ENCODE data around the gene ZNF268. TPM values are rescaled to one million over a fixed set of nuclear protein-coding genes. Genes with fewer than 3 reads are reported as not detected.

Gene ZNF268
- 42.7 and 54.2 TPM in 2 replicates for total RNA-seq (ENCODE audit: low replicate concordance)

DNA sequence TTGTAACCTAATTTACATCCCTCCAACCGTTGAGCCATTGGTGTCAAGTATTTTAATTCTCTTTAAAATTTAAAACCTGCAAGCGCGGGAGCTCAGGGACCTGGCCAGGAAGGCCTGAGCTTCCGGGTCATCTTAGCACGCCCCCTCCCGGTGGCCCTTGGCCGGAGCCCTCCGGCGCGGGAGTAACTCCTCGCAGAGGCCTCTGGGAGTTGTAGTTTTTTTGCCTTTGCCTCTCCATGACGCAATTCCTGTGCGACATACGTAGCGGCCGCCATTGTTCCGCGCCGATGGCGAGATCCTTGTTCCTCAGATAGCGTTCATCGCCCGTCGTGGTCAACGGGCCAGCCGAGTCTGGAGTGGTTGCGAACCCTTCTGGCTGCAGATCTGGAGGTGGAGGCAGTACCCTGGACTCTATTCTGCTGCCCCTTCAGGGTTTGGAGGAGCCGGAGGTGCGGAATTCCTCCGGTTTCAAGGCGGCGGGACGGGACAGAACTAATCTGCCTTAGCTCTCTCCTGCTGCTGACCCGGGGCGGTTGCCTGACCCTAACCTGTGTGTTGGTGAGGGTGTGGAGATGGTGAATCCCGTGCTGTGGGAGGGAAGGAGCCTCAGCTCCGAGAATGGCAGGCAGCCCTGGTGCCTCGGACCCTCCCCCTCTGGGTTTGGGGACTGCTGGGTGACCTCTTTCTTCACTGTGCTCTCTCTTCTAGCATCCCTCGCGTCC, at the start of gene ZNF268:
Gene ZNF268 (plus strand): TSS at position 258 of the 722 bp plus-strand sequence. CDS start 503 bp downstream, outside the sequence.
- DNase-seq (ENCODE audit: low spot score): peak; percentile 98
- Mint-ChIP-seq H3K27ac (peak within 1 kb of the TSS; percentile 94), H3K4me3 (peak within 1 kb of the TSS; percentile 97), H3K9me3 (peaks cover 78% of the 10 kb centered on the region), H3K27me3 (ENCODE audit: insufficient read depth, low read depth) (peaks cover 5% of the 10 kb centered on the region), H3K4me1 (no peaks in the 10 kb centered on the region), H3K36me3 (peaks cover 51% of the 10 kb centered on the region)
- H3K9me3 ChIP-seq (ENCODE audit: low read depth): peaks cover 32% of the 10 kb centered on the region
- TF ChIP-seq EZH2phosphoT487 (IDR thresholded peaks at IDR 0.05) (no peak), CTCF (IDR thresholded peaks at IDR 0.05) (peak; percentile 94)
- H3K79me2 ChIP-seq (ENCODE audit: low read depth): peaks cover 42% of the 10 kb centered on the region
- H3K27ac ChIP-seq: peak within 1 kb of the TSS; percentile 72
- peak within 1 kb of the TSS; percentile 99 for H3K4me3 ChIP-seq
- H2AFZ ChIP-seq (replicated peaks): peak within 1 kb of the TSS; percentile 99
- H3K4me1 ChIP-seq: no peaks in the 10 kb centered on the region
- peaks cover 38% of the 10 kb centered on the region for H3K36me3 ChIP-seq
- H3K27me3 ChIP-seq: no peaks in the 10 kb centered on the region
- no peaks in the 10 kb centered on the region for H3F3A ChIP-seq (ENCODE audit: low read depth)
- H4K20me1 ChIP-seq (ENCODE audit: low read depth): no peaks in the 10 kb centered on the region
- peak within 1 kb of the TSS; percentile 98 for H3K9ac ChIP-seq
- peak within 1 kb of the TSS; percentile 93 for H3K4me2 ChIP-seq

DNA sequence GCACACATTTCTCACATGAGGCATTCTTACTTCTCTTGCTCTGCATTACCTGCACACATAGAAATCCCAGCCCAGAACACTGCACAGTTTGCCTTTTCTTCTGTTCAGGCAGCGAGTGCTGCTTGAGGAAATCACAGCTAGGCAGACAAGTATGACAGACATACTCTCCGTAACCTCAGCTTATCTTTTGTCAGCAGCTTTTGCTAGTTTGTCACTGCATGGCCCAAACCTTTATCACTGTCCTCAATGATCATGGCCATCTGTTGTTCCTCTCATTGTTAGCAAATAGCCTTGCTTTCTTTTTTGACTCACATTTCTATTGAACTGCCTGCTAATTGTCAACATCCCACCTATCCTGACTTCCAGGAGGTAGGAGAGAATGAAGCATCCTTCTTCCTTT, 45.5 kb upstream of the ZNF268 start:
- Mint-ChIP-seq H3K36me3 (peaks cover 83% of the 10 kb centered on the region), H3K27me3 (ENCODE audit: insufficient read depth, low read depth) (peaks cover 2% of the 10 kb centered on the region), H3K9me3 (peaks cover 87% of the 10 kb centered on the region), H3K4me3 (no peak overlapping the region), H3K27ac (no peak overlapping the region), H3K4me1 (peaks cover 4% of the 10 kb centered on the region)
- H3K4me2 ChIP-seq: no peak overlapping the region
- H3K36me3 ChIP-seq: peaks cover 69% of the 10 kb centered on the region
- no peaks in the 10 kb centered on the region for H3K27me3 ChIP-seq
- no peak overlapping the region for H3K4me3 ChIP-seq
- no peak overlapping the region for H3K9ac ChIP-seq
- no peaks in the 10 kb centered on the region for H4K20me1 ChIP-seq (ENCODE audit: low read depth)
- no peak for TF ChIP-seq CTCF (IDR thresholded peaks at IDR 0.05)
- TF ChIP-seq EZH2 (IDR thresholded peaks at IDR 0.05): no peak
- H3K4me1 ChIP-seq: peaks cover 5% of the 10 kb centered on the region
- no peak for DNase-seq (ENCODE audit: low spot score)
- H3K79me2 ChIP-seq (ENCODE audit: low read depth): peaks cover 55% of the 10 kb centered on the region
- no peak overlapping the region for H2AFZ ChIP-seq (replicated peaks)
- H3K9me3 ChIP-seq (ENCODE audit: low read depth): peaks cover 42% of the 10 kb centered on the region
- H3F3A ChIP-seq (ENCODE audit: low read depth): peaks cover 2% of the 10 kb centered on the region
- no peak overlapping the region for H3K27ac ChIP-seq

GRCh38 chr12:133145981-133146380, 35.3 kb upstream of the ZNF268 start:
- TF ChIP-seq CTCF (IDR thresholded peaks at IDR 0.05): no peak
- TF ChIP-seq EZH2phosphoT487 (IDR thresholded peaks at IDR 0.05): no peak
- TF ChIP-seq EZH2 (IDR thresholded peaks at IDR 0.05): no peak
- H3K27ac ChIP-seq: no peak overlapping the region
- H3K79me2 ChIP-seq (ENCODE audit: low read depth): no peaks in the 10 kb centered on the region
- Mint-ChIP-seq H3K36me3 (peaks cover 75% of the 10 kb centered on the region), H3K27me3 (ENCODE audit: insufficient read depth, low read depth) (no peaks in the 10 kb centered on the region), H3K9me3 (peaks cover 76% of the 10 kb centered on the region), H3K4me3 (no peak overlapping the region), H3K4me1 (no peaks in the 10 kb centered on the region), H3K27ac (no peak overlapping the region)
- peaks cover 68% of the 10 kb centered on the region for H3K36me3 ChIP-seq
- no peak overlapping the region for H3K4me3 ChIP-seq
- no peaks in the 10 kb centered on the region for H3F3A ChIP-seq (ENCODE audit: low read depth)
- no peaks in the 10 kb centered on the region for H4K20me1 ChIP-seq (ENCODE audit: low read depth)
- H3K9ac ChIP-seq: no peak overlapping the region
- peaks cover 39% of the 10 kb centered on the region for H3K9me3 ChIP-seq (ENCODE audit: low read depth)
- DNase-seq (ENCODE audit: low spot score): no peak
- H3K4me2 ChIP-seq: no peak overlapping the region
- H2AFZ ChIP-seq (replicated peaks): no peak overlapping the region
- no peaks in the 10 kb centered on the region for H3K4me1 ChIP-seq
- no peaks in the 10 kb centered on the region for H3K27me3 ChIP-seq

All from neural progenitor cell (in vitro differentiated cells).